Stimulated activated CD8-positive, alpha-beta memory T cell treated with anti-CD3 and anti-CD28 coated beads, Interleukin-4, amount 100 ng/mL, for 48 hours (primary cell): ENCODE measurements around the gene CREB5.
"Not testable (repeated sequence)": the region's sequence is repeated elsewhere in the genome, so short reads cannot be mapped to it uniquely, and the experiment has no call there.

ENCODE experiments used
- DNase-seq: peaks from one replicate; pipeline ENCODE4 v3.0.0-alpha.2; 2020

The CREB5 gene

DNA sequence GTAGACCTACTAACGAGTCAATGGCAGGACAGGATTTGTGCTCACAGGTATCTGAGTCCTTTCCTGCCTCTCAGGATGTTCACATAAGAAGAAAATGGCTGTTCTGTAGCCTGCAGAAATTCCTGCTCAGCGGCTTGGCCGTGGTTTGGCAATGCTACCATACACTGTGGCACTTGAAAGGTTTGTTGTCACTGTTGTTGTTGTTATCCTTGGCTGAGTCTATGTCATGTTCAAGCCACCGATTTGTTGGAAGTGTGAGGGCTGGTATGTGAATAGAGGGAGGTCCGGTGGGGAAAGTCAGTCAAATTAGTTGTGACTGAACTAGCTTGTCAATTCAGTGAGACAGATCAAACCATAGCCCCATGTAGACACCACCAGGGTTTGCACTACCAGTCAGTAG is 345.9 kb downstream of the CREB5 start:
- no peak for DNase-seq

DNA sequence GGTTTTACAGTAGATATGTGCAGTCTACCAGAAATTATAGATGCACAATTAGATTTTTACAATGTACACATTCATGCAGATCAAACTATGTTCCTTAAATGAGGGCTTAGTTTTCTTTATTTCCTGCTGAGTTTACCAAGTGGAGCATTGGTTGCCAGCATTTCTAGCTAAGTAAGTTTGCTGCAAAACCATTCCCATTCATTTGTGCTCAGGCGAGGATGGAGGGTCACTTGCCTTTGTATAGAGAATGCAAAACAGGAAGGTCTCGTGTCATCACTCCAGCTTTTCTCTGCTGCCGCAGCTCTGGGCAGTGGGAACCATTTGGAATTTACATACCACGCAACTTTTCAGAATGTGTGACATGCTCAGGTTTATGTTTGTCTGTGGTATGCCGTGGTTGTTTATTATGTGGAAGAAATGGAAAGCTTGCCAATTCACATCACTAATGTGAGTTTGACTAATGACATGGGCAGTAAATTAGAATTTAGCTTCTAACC is 347.2 kb downstream of the CREB5 start:
- DNase-seq, result no peak

DNA sequence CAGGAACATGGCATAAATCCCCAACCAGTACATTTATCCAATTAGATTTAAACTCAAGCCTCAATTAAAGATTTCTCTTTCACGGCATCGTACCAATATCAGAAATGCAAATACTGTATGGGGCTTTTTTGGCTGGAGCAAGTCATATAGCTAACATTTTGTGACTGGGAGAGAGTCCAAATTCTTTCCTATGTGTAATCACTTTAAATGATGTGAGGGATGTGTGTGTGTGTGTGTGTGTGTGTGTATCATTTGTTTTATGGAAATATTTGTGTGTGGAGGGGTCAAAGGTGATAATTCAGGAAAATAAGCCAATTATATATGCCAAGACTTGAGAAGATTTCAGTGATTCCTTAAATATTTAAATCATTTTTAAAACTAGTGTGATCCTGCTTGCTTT is 349.2 kb downstream of the CREB5 start:
- DNase-seq, result no peak

DNA sequence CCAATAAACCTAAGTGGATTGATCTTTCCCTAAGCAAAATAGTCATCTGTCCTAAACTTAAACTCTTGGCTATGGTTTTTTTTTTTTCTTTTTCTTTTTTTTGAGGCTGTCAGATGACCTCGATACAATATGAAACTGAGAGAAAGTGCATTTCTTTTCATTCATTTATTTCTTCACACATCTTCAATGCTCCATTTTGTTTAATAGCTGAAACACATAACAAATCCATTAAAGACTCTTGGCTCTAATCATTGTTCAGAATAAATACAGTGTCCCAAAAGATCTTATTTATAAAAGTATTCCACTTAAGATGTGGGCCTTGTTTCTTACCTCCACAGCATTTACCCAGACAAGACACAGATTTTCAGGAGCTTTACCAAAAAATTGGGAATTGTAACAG is 350.3 kb downstream of the CREB5 start:
- no peak for DNase-seq

DNA sequence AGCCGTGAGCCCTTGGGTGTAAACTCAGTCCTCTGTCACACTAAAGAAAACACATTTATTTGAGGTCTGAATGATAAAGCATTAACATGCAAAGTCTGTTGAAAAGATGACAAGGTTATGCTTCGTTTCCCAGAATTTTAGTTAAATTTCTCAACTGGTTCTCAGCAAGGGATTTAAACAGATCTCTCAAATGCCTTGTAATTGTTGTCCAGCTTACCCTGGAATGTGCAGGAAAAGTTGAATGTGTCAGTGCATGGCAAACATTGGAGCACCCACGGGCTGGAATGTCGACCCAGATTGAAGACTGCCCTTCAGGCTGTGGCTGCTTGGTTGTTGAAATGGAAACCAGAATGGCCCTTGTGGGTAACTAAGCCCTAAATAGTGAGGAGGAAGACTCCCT is 354.0 kb downstream of the CREB5 start:
- no peak for DNase-seq

DNA sequence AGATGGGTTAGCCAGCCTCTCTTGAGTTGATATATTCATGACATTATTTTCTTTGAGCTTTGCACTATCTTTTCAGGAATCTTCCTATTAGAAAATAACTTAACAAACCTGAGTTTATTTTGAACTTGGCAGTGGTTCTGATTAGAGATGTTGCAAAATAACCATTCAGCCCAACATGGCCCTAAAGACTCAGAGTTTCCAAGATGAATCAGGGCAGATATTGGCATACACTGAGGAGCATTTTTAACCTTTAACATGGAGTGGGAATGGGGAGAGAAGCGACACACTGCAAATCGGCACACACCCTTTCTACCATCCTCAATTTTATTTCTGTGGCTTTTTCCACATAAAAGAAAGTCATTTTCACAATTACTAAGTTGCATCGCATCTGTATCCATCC is 355.0 kb downstream of the CREB5 start:
- no peak for DNase-seq

DNA sequence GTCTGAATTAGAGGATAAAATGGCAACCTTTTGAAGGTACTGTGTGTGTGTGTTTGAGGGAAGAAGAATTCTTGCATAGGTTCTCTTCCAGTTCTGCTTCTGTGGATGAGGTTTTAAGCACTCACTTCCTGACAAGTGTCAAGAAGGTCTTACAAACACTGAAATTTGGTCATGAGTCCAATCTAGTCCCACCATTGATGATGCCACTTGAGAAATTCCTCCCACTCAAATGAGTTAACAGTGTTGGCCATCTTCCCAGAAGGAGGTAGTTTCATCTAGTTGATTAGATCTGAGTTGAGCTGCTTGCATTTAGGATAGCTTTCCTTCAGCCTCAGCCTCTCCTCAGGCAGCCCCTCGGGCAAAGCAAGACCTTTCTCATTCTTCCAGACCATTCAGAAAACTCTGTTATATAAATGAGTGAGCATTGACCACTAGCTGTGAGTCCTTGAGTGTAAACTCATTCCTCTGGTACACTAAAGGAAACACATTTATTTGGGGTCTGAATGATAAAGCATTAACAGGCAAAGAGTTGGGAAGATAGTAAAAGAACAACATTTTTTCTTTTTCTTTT is 356.3 kb downstream of the CREB5 start:
- no peak for DNase-seq

DNA sequence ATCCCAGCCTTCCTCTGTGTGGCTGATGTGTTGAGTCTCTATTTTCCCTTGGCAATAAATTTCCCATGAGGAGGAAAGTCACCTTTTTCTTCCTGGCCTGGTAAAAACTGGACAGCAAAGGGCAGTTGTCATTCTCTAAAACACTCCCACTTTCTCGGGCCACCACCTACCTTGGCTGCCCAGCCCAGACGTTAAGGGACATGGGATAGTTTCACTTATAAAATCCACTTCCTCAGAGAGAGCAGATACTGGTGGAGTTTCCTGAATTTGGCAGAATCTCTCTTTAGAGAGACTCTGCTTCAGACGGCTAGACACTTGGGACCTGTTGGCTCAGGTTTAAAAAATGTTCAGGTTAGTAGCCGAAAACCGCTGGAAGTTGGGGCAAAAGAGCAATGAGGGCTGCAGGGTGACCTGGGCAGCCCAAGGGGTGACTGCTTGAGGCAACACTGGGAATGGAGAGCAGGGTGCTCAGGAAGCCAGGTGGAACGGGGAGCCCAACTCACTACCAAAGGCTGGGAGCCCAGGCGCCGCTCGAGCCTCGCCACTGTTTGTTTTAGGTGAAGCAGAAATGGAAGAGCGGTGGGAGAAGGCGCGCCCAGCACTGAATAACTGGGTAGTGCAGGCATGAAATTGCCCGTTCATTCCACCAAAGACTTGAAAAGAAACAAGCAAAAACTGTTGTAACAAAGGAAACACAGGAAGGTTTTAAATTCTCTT is 359.7 kb downstream of the CREB5 start:
- DNase-seq, result no peak

DNA sequence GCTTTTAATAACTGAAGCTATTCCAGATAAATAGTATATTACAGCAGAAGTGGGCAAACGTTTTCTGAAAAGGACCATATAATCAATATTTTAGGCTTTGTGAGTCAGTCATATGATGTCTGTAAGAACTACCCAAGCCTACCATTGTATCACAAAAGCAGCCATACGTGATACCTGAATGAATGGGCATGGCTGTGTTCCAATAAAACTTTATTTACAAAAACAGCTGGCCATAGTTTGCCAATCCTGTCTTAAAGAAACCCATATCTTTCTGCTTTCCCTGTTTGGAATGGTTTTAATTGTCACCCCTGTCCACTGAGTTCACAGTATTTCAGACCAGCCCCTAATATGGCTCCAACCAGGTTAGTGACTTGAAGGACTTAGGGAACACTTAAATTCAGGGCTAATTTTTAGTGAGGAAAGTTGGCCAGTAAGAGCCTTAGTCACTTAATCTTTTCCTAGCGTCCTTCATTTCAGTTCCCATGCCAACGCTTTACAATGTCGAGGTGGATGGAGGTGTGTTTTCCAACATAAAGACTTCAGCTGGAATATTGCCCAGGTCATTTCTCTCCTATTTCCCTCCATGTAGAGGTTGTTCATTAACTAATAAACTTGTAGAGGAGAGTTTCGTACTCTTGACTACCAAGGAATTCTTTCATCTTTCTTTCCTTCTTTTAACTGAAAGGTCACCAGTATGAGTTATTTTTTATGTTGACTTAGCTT is 361.3 kb downstream of the CREB5 start:
- DNase-seq, result no peak

DNA sequence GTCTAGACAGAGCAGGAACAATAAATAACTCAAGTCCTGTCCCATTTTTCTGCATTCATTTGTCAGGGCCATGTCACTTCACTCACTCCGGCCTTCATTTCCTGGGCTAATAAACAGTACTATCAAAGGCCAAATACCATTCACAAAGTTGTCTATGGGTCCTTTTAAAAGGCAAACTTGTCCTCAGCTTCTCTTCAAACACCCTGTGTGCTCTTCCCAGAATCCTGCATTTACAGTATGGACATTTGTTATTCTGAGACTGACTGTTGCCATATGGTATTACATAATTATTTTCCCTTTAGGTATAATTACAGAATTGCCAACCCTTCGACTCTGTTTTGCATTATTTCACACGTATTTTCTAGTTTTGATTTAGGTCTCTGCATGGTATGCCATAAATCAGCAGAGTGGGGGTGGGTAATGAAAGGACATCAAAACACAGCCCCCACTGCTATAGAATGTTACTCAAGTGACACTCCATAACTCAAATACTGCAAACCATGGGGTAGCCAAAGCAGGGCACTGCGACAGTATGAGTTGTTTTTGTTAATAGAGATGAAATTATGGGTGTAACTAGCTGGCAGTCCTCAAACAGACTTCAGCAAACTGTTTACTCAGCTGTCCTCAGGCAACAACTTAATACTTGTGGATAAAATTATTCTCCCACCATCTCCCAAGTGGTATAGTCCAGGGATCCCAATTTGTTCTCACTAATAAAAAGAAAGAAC is 362.1 kb downstream of the CREB5 start:
- DNase-seq, result no peak

DNA sequence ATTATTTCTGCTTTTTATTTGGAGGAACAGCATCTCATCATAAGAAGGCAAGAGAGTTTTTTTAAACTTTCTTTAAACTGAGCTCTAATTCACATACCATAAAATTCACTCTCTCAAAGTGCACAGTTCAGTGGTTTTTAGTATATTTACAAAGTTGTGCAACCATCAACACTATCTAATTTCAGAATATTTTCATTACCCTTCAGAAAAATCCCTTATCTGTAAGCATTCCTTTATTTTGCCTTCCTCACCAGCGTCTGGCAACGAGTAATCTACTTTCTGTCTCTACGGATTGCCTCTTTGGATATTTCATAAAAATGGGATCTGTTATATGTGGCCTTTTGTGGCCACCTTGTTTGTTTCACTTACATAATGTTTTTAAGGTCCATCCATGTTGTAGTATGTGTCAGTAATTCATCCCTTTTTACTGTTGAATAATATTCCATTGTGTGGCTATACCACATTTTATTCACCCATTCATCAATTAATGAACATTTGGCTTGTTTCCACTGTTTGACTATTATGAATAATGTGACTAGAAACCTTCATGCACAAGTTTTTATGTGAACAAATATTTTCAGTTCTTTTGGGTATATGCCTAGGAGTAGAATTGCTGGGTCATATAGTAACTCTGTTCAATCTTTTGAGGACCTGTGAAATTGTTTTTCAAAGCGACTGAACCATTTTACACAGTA is 364.3 kb downstream of the CREB5 start:
- no peak for DNase-seq

DNA sequence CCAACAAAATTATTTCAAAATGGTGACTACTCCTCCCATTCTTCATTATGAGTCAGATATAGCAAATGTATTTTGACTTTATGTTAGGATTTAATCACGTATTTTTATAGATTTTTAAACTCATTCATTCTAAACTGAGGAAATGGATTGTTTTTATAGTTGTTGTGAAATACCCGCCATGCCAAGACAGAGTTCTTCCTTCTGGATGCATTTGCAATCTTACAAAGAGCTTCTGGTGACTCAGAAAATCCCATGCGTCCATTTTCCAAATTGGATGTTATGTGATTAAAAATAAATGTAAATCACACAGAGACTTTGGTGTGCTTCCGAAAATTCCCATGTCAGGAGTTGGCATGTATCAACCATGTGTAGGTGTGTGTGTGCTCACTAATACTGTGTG is 366.5 kb downstream of the CREB5 start:
- DNase-seq, result no peak

DNA sequence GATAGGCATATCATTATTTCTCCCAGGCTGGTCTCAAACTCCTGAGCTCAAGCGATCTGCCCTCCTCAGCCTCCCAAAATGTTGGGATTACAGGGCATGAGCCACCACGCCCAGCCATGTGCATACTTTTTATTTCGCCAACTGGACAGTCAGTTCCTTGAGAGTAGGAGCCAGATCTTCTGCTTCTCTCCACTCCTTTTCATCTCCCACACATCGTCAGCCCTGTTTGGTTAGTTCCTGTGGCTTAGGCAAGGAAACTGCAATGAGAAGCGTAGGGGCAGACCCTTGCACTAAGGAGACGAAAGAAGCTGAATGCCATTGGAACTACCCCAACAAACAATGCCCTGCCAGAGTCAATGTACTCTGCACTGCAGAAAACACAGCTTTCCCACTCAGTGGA is 367.6 kb downstream of the CREB5 start:
- DNase-seq, result no peak

DNA sequence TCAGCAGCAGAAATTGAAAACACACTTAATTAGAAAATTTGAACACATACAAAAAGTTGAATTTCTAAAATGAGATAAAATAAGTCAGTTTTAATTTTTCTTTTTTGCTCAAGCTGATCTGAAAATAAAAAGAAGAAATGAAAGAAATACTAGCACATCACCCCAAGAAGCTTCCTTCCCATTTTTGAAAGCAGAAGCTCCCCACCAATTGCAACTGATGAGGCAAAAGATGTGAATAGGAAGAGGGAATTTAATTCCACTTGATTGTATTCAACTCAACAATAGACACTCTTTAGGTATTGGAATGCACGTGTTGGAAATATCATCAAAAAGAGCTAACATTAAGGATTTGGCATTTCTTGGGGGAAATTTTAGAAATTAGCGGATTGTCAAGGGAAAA is 370.0 kb downstream of the CREB5 start:
- DNase-seq, result no peak

DNA sequence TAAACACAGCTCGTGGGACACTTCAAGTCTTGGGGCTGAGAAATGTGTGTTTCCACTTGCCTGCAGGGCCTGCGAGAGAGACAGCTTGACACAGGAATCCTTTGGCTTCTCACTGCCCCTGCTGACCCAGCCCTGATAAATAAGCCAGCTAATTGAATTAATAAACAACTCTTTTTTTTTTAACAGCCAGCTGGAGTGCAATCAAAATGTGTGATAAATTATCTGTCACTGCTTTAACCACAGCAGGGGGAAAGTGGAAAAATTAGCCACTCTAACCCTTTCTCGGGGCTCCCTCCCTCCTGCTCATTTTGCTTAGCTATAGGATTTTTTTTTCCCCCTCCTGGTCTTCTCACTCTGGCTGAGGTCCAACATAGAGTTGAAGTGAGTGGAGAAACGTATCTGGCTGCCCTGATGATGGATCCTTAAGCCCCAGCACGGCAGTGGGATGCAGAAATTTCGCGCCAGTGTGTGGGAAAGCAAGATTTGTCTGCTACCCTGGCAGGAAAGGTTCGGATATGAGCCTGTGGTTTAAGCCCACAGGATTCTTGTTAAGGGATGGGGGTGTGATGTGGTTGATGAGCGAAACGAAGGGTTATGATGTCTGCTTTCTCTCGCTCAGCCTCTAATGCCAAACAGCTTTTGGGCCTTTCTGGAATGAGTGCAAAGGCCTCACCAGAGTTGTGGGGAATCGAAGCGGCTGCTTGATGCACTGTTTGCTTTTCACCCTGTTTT is 372.0 kb downstream of the CREB5 start:
- DNase-seq, result no peak

DNA sequence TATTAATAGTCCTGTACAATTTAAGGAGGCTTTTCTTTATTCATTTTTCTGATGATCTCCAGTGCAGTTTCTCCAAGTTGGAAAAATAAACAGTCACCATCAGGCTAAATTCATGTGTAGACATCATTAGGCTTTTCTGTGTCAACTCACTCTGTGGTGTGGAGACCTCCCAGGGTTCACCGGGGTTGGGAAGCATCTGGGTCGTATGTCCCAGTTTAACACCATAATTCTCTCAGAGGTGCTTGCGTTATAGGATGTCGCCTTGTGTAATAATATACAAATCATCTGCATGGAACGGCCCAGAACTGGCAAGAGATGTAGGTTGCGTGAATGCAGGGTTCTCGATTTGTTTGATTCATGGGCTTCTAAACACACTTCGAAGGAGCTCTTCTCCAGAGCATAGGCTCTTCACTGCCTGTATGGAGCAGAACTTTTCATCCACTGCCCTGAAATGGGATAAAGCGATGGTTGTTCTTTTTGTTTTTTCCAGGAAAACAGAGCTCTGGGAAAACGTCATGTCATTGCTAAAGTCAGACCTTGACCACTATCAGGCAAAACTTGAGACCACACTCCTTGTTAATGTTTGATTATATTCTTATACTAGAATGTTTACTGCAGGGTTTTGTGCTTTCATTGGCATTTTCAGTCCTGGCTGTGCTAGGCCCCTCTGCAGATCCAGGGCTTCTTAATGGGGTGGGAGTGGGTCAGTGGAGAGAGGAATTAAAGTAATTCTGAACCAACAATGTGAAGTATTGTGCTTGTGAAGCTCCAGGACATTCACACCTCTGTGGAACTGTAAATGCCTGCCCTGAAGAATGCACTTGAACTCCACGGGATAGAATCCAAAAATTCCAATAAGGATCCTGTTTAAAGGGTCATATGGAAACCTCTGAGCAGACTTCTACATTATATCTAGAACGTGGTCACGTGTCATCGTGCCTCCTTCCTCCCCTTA is 373.0 kb downstream of the CREB5 start:
- no peak for DNase-seq

DNA sequence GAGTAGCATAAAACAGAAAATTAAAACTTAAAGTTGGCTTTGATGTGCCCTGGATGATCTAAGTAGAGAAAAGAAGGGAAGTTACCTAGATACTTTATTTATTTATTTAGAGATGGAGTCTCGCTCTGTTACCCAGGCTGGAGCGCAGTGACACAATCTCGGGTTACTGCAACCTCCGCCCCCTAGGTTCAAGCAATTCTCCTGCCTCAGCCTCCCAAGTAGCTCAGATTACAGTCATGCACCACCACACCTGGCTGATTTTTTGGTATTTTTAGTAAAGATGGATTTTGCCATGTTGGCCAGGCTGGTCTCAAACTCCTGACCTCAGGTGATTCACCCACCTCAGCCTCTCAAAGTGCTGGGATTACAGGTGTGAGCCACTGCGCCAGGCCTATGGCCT is 373.8 kb downstream of the CREB5 start:
- not testable (repeated sequence) for DNase-seq

DNA sequence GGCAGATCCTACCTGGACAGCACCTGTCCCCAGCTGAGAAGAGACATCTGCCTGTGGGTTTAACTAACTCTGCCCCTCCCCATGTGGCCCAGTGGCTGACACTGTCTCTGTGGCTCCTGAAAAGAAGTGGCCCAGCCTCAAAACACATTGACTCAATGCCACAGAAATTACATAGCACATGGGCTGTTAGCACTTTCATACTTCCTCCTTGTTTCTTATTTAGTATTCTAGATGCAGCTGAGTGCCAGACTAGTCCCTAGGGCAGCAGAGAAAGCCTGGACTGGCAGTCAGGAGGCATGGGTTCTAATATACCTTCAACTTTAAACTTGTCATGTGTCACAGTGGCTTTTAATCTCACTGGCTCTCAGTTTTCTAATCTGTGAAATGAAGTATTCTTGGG is 374.8 kb downstream of the CREB5 start:
- no peak for DNase-seq

DNA sequence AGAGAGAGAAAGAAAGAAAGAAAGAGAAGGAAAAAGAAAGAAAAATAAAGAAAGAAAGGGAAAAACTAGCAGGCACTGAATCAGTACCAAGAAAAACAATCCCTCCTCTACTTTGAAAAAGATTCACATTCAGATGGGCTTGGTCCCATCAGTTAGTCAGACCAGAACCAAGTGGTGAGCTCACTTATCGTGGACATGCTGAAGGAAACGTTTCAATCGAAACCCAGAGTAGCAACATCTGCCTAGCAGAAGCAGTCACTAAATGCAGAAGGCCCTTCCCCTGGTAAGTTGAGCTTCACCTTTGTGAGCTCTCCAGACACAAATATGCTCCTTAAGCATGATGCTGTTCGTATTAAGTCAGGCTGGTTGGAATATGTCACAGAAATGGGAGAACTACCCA is 378.1 kb downstream of the CREB5 start:
- DNase-seq, result no peak

DNA sequence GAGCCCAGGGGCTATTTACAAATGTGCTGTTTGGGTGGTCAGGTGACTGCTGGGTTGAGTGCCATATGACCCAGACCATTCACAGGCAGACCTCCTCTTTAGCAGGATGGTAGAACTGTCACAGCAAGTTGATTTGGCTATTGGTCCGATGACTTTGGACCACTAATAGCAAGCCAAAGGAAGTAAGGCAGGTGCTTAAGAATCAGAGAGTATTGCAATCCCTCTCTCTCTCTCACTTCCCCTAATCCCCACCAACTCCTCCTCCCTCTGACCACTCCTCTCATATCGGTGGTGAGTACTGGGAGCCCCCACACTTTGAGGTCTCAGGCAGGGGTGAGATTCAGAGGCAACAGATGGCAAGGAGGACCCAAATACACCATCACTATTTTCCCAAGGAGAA is 380.5 kb downstream of the CREB5 start:
- DNase-seq, result no peak
